KBM-7 (cell line): ENCODE data around the gene NYNRIN.

Experiments
- DNase-seq: peaks from one replicate; pipeline ENCODE4 v3.0.0-alpha.2; 2015
- in situ Hi-C: fragments of 300-500 bp; cut with MboI; formaldehyde crosslinking; loops from 2 replicates; pipeline ENCODE4 v1.14.3; 2020; ENCODE audit warnings: low sequenced_read_pairs, low pct_unique_long_range_greater_than_20kb, mixed read lengths

Gene NYNRIN

GRCh38 chr14:24388474-24389179 lies 10.2 kb upstream of the NYNRIN start:
- no peak for DNase-seq
- in situ Hi-C loops: no loop called here

GRCh38 chr14:24389226-24389848 lies 9.5 kb upstream of the NYNRIN start:
- DNase-seq: no peak
- in situ Hi-C loops: no loop called here

- in situ Hi-C loops: no loop called here
- DNase-seq: peak; percentile 72
Observed at GRCh38 chr14:24390701-24391468, 7.9 kb upstream of the NYNRIN start.

- in situ Hi-C loops: no loop called here
- DNase-seq: no peak
Observed at GRCh38 chr14:24392325-24393091, 6.3 kb upstream of the NYNRIN start.

GRCh38 chr14:24394275-24394674 lies 4.5 kb upstream of the NYNRIN start:
- in situ Hi-C loops: no loop called here
- DNase-seq: no peak

- in situ Hi-C loops: no loop called here
- DNase-seq: peak; percentile 62
Observed at GRCh38 chr14:24395609-24396582, 2.9 kb upstream of the NYNRIN start.

GRCh38 chr14:24397639-24398292 lies 1.0 kb upstream of the NYNRIN start:
- in situ Hi-C loops: no loop called here
- DNase-seq: no peak

- DNase-seq: no peak
- in situ Hi-C loops: no loop called here
Observed at GRCh38 chr14:24398293-24398652, 530 bp upstream of the NYNRIN start.

GRCh38 chr14:24399447-24399822 lies 632 bp downstream of the NYNRIN start:
- in situ Hi-C loops: no loop called here
- no peak for DNase-seq

GRCh38 chr14:24399999-24400718 lies 1.4 kb downstream of the NYNRIN start:
- in situ Hi-C loops: no loop called here
- no peak for DNase-seq

- in situ Hi-C loops: no loop called here
- no peak for DNase-seq
Observed at GRCh38 chr14:24401810-24402702, 3.3 kb downstream of the NYNRIN start.

GRCh38 chr14:24403294-24403998 lies 4.6 kb downstream of the NYNRIN start:
- DNase-seq: no peak
- in situ Hi-C loops: no loop called here

GRCh38 chr14:24404814-24405213 lies 6.0 kb downstream of the NYNRIN start:
- no peak for DNase-seq
- in situ Hi-C loops: no loop called here

- DNase-seq: no peak
- in situ Hi-C loops: no loop called here
Observed at GRCh38 chr14:24406416-24406815, 7.6 kb downstream of the NYNRIN start.

- no peak for DNase-seq
- in situ Hi-C loops: no loop called here
Observed at GRCh38 chr14:24407608-24408325, 9.0 kb downstream of the NYNRIN start.
